ENCODE measurements around the gene CLEC4F. TPM values are rescaled to one million over a fixed set of nuclear protein-coding genes. Genes with fewer than 3 reads are reported as not detected.

Gene CLEC4F
- total and polyA plus RNA-seq, 2 of the 13 experiments (the other 11 are each of a cell fraction or from before 2014, with no cell fraction given), result 0.12 to 0.13 TPM

GRCh38 chr2:70789304-70790135 is 30.9 kb downstream of the CLEC4F start (continued):
- TF ChIP-seq SOX6 (IDR thresholded peaks at IDR 0.05) (no peak), SOX6 (CRISPR knock-in tag; IDR thresholded peaks at IDR 0.05) (peak; percentile 22; the same call in 1 of the 2 replicates), ELK4 (CRISPR knock-in tag; IDR thresholded peaks at IDR 0.05; ENCODE audit: borderline replicate concordance) (no peak), USF2 (IDR thresholded peaks at IDR 0.05; ENCODE audit: low read depth, low read length) (no peak), USF2 (CRISPR knock-in tag; IDR thresholded peaks at IDR 0.05; ENCODE audit: borderline replicate concordance) (no peak), ZBTB38 (CRISPR knock-in tag; IDR thresholded peaks at IDR 0.05) (no peak), ZNF572 (CRISPR knock-in tag; IDR thresholded peaks at IDR 0.05) (no peak), HNRNPH1 (optimal IDR thresholded peaks at IDR 0.05; ENCODE audit: low read depth, low read length) (no peak), CCAR2 (optimal IDR thresholded peaks at IDR 0.05; ENCODE audit: low read depth, low read length) (no peak), TEF (CRISPR knock-in tag; IDR thresholded peaks at IDR 0.05) (no peak), ZNF18 (CRISPR knock-in tag; IDR thresholded peaks at IDR 0.05; ENCODE audit: insufficient replicate concordance) (no peak), ZNF615 (CRISPR knock-in tag; IDR thresholded peaks at IDR 0.05; ENCODE audit: borderline replicate concordance) (no peak), PHF21A (CRISPR knock-in tag; IDR thresholded peaks at IDR 0.05) (no peak), MLX (CRISPR knock-in tag; IDR thresholded peaks at IDR 0.05) (no peak), MIER3 (CRISPR knock-in tag; IDR thresholded peaks at IDR 0.05; ENCODE audit: borderline replicate concordance) (0 out of 2 replicates have a peak, but pooled peaks have one; percentile 74), CREM (IDR thresholded peaks at IDR 0.05) (no peak), CREM (CRISPR knock-in tag; IDR thresholded peaks at IDR 0.05) (no peak), PHF20 (CRISPR knock-in tag; IDR thresholded peaks at IDR 0.05) (no peak), ZNF564 (CRISPR knock-in tag; IDR thresholded peaks at IDR 0.05) (no peak), ZBTB1 (CRISPR knock-in tag; IDR thresholded peaks at IDR 0.05; ENCODE audit: borderline replicate concordance) (no peak), HNF1B (CRISPR knock-in tag; IDR thresholded peaks at IDR 0.05) (peak; percentile 58; the same call in 1 of the 2 replicates), STAT5B (CRISPR knock-in tag; IDR thresholded peaks at IDR 0.05) (no peak)

Measured in HepG2 (cell line).